SKM-1 treated with dmso at 0.1 percent for 144 hours (cell line): Measurements from ENCODE around the gene CFD.

Experiments
- DNase-seq: peaks from one replicate; lab custom pipeline; 2025; ENCODE audit not compliant: unreplicated experiment; lab: John Stamatoyannopoulos, UW

CFD gene

GRCh38 chr19:903266-903797 lies 43.9 kb downstream of the CFD start:
- no peak for DNase-seq

- no peak for DNase-seq
These were observed 45.1 kb downstream of the CFD start for GRCh38 chr19:904545-904944.

GRCh38 chr19:906480-906879 lies 47.0 kb downstream of the CFD start:
- DNase-seq, result no peak

- no peak for DNase-seq
These were observed 47.9 kb downstream of the CFD start for GRCh38 chr19:907183-907853.

GRCh38 chr19:911197-912033 lies 52.0 kb downstream of the CFD start:
- no peak for DNase-seq

GRCh38 chr19:912181-913079 lies 53.0 kb downstream of the CFD start:
- DNase-seq, result no peak
